ENCODE results near the gene ZBTB7A.
A peak's percentile ranks its signal among the peaks of the same experiment; 100 is the strongest.

The ZBTB7A gene

DNA sequence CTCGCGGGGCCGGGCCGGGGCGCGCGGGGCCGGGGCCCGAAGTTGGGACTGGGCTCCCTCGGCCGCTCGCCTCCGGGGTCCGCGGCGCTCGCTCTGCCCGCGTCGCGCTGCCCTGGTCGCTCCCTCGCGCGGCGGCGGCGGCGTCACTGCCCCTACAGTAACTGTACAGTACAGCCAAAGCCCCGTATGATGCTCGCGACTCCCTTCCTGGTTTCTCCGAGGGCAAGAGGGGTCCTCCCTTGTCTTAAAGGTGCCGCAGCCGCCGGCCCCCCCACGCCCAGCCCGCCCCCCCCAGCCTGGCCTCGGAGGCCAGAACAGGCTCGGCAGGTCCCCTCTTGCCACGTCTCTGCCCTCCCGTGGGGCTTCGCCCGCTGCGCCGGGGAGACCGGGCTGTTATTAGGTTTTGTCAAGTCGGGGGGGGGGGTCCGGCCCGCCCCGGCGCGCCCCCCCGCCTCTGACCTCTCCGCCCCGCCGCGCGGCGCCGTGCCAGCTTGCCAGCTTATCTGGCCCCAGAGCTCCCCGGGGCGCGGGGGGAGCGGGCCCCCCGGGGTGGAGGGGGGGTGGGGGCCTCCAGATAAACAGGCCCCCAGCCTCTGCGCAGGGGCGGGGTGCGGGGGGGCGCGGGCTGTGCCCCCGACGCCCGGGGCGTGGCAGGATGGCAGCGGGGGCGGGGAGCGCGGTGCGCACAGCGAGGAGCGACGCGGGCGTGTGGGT is at the start of gene ZBTB7A:
Gene ZBTB7A, minus strand, starts transcription at position 218 of the 714 bp plus-strand sequence. CDS start 11,667 bp downstream, outside the sequence.
- peak in 46 of 51 donors; percentile 18 to 84 (median 64) for DNase-seq

DNA sequence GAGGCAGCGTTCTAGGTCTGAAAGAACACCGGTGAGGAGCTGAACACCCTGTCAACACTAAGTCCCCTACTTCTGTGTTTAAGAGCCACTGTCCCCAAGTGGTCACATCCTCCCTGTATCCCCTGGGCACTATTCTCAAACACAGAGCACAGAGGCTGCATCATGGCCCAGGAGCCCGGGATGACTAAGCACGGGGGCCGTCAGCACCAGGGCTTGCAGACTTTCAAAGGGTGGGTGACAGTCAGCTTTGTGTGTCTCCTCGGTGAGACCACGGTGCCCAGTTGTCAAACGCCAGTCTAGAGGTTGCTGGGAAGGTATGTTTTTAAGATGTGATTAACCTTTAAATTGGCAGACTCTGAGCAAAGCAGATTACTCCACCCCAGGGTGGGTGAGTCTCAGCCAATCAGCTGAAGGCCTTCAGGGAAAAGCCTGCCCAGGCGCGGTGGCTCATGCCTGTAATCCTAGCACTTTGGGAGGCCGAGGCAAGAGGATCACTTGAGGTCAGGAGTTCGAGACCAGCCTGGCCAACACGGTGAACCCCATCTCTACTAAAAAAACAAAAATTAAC is 49.2 kb upstream of the ZBTB7A start:
- DNase-seq: peak in 2 of 51 donors; percentile 42 to 58

DNA sequence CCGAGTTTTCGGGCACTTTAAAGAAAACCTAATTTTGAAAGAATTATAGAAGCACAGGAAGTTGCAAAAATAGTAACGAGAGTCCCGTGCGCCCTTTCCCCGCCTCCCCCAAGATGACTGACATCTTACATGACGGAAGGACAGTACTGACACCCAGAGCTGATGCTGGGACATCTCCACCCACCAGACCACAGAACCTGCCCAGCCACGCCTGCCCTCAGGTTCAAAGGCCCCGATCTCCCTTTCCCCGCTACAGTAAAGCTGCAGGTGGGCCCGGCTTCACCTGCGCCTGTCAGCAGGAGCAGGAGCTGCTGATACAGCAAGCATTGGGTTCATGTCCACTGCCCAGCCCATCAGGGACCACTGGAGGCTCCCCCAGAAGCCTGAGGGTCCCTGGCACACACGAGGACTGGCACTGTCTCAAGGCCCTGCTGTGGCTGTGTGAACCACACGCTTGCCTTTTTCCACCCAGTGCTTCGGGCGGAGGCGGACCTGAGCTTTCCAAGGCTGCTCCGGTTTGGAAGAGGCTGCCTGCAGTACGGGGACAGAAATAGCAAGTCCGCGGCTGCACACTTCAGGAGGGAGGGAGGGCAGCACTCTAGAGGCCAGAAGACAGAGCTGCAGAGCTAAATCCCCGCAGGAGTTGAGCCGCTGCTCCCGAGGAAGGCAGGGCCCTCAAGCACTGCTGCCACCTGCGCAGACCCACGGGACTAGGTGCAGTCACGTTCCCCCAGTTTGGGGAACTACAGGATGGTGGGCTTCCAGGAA is 48.5 kb upstream of the ZBTB7A start:
- peak in 10 of 51 donors; percentile 0 to 36 (median 26) for DNase-seq

DNA sequence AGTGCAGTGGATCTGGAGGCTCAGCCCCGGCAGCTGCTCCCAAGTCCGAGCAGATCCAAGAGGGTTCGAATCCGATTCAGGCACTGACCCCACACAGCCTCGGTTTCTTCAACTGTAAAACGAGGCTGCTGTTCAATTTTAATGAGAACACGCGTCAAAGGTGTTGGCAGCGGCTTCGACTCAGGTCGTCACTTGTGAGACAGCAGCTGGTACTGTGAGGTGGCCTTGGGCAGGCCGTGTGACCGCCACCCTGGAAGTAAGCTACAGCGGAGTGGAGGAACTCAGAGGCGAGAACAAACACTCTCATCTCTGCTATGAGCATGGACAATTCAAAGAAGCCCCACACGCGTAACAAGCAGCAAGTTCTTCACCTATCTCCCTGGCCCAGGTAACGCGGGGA is 47.5 kb upstream of the ZBTB7A start:
- no peak for DNase-seq

DNA sequence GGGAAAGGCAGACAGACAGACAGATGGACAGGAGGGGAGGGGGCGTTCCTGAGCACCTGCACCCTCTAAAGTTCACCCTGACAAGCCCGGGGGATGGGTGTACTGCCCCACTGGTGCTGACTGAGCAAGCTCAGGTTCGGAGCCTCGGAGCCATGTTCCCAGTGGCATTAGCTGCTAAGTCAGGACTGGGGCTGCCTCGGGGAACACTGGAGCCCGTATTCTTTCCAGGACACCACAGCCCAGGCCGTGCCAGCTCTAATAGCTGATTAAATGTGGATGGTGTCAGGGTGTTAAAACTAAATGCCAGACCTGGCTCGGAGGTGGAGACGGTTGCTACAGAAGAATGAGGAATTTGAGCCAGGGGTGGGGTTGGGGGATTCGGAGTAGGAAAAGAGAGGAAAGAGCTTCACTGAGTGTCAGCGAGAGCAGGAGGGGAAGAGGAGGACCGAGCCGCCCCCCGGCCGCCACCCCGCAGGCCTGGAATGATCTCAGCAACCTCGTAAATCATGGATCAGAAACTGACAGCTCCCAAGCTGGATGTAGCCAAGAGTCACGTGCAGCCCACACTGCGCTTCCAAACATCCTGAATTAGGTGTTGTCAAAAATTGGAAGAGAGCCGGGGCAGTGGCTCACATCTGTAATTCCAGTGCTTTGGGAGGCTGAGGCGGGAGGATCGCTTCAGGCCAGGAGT is 46.8 kb upstream of the ZBTB7A start:
- DNase-seq: no peak

DNA sequence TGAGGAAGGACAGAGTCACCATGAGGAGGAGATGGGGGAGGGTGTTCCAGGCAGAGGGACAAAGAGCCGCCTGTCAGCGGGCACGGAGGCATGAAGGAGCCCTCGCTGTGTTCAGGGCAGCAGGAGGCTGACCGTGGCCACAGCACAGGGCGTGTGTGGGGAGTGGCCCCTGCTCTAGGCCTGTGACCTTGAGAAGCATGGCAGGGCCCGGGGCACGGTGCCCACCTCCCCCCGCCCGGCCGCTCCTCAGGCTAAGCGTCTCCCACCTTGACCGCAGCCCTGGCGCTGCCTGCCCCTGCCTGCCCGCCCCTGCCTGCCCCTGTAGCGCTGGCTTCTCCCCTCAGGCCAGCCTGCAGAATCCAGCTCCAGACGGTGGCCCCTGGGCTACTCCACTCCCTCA is 45.7 kb upstream of the ZBTB7A start:
- no peak for DNase-seq

DNA sequence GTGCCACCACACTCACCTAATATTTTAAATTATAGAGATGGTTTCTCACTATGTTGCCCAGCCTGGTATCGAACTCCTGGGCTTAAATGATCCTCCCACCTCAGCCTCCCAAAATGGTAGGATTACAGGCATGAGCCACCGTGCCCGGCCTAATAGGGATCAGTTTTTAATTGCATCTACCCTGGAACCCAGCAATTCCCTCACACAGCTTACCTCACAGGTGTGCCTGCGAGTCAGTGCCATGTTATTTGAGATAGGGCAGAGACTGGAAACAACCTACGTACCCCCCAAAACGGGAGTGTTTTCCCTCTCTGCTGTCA is 42.9 kb upstream of the ZBTB7A start:
- DNase-seq: no peak

DNA sequence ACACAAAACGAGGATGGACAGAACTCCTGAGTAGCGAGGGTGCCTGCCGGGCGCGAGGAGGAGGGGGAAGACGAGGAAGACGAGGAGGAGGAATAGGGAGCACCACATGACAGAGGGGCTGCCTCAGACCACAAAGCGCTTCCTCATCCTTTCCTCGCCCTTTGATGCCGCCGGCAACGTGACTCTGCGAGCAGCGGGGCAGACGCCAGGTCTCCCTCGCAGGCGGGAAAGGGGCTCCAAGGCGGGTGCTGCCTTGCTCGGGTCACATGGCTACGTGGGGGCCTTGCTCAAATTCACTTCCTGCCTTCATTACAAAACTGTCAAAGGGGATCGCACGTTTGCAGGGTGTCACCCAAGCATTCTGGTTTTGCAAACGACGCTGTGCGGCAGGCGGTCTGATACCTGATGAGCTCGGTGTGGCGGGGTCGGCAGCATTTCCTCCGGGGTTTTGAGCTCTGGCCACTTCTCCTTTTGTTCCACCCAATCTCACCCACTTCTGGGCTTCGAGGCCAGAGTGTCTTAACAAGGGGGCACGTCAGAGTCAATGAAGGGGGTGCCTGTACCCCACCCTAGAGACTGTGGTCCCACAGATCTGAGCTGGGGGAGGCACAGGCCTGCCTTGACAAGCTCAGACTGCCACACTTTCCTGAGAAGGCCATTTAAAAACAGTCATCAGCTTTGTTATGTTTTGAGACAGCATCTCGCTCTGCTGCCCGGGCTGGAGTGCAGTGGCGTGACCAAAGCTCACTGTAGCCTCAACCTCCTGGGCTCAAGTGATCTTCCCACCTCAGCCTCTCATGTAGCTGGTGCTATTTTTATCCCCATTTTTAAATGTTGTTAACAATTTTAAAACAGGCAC is 42.3 kb upstream of the ZBTB7A start:
- DNase-seq: no peak

DNA sequence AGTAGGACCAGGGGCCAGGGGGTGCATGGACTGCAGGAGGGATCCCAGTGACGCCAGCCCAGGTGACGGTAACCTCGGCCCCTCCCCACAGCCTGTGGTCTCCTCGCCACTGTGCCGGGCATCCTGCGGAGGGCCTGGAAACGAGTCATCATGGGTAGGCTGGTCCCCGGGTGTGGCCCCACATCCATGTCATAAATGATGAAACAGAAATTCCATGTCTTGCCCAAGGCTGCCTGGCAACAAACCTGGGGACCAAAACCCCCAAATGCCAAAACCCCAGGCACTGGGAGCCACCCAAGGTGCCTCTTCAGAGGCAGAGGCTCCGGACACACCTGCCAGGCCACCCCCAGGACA is 36.4 kb upstream of the ZBTB7A start:
- DNase-seq: no peak

DNA sequence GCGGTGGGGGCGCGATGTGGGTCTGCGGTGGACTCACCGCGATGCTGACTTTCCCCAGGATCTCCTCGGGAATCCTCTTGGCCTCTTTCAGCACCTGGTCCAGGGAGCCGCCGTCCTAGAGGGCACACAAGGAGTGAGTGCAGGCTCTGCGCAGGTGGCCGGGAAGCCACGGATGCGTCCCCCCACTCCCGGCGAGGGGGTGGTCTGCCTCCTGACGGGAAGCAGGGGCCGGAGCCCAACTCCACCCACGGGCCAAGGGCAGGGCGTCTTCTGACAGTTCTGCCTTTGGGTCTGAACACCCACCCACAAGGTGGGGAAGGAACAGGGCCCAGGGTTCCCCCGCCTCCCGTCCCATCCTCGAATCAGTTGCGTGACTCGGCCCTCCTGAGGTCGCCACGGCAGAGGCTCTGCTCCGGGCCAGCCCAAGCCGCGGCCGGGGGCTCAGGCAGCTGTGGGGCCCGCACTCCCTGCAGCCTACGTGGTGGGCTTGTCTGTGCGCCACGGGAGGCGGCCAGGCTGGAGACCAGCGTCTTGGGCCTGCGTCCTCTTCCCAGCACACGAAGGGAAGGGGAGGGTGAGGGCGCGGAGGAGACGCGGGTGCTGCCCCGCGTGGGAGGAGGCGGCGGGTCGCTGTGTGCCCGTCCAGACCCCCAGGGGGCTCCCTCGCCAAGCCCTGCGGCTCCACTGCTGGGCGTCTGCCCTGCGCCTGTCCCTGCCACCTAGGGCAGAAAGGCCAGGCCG is 35.8 kb upstream of the ZBTB7A start:
- DNase-seq: no peak

DNA sequence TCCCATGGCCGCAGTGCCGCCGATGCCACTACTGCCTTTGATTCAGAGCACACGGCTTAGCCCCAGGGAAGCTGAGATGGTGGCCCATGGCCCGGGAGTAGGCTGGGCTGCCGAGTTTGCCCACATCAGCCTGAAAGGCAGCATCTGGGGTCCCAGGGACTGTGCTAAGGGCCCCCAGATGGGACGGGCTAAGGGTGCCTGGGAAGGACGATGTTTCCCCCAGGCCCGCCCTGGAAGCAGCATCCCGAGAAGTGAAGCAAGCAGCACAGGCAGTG is 34.7 kb upstream of the ZBTB7A start:
- no peak for DNase-seq

DNA sequence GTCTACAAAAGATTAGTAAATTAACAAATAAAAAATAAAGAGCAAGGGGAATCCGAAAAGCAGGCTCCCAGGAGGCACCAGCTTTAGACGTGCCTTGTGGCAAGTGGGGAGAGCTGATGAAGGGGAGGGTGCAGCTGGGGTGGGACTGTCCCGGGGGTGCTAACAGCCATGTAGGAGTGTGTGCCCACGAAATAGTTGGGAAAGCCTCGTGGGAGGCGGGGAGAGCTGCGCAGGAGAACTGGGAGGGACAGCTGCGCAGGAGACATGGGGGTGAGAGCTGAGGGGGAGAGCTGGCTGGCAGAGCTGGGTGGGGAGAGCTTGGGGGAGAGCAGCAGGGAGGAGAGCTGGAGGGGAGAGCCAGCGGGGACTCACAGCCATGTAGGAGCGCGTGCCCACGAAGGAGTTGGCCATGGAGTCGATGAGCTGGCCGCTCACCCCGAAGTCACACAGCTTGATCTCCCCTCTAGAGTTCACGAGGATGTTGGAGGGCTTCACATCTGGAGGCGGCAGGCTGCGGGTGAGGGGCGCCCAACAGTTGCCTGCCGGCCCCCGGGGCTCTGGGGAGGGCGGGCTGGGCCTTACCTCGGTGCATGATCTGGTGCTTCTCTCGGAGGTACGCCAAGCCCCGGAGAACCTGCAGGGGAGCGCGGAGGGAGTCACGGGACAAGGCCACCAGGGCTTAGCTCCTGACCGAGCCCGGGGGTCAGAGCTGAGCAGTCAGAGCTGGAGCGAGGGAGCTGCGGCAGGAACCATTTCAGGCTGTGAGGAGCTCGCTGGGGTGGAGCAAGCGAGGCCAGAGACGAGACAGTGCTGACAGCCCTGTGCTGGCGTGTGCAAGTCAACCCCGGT is 34.2 kb upstream of the ZBTB7A start:
- no peak for DNase-seq

DNA sequence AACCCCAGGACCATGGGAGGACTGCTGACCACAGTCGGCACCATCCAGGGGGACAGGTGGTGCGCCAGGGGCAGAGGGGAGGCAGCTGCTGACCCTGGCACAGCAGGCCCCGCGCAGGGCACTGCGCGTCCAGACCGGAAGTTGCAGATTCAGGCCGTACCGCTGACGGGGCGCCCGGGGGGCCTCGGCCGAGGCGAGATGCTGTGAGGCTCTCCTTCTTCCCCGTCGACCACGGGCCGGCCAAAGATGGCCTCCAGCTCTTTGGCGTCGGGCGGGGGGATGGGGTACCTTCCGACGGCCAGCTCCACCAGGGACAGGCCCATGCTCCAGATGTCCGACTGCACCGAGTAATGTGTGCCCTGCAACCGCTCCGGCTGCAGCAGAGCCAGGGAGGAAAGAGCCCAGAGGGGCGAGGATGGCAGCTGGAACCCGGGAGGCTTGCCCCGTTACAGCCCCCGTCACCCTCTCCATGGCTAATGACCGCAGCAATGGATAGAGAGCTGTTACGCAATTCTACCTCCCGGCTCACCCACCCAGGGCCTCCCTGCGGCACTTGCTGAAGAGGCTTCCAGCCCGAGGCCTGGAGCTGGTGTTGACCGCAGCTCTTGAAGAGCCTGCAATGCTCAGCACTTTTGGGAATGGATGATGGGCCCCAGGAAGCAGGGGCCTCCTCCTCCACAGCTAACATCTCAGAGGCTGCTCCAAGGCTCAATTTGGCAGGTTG is 32.5 kb upstream of the ZBTB7A start:
- no peak for DNase-seq

DNA sequence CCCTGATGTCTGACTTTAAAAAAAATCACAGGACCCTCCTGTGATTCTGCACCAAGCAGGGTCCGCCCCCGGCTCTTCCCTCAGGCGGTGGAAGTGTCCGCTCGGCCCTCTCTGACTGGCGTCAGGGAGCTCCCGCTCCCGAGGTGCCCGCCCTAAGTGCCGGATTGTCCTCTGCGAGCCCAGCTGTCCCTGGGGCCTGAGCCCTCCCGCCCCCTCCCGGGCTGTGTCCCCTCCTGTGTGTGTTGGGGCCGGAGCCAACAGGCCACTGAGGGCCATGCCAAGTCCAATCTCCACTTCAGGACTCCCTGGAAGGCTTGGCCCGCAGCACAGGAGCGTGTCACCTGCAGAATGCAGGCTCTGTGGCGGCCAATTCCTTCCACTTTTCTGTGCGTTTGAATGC is 31.8 kb upstream of the ZBTB7A start:
- DNase-seq: peak in 29 of 51 donors; percentile 5 to 69 (median 36)

DNA sequence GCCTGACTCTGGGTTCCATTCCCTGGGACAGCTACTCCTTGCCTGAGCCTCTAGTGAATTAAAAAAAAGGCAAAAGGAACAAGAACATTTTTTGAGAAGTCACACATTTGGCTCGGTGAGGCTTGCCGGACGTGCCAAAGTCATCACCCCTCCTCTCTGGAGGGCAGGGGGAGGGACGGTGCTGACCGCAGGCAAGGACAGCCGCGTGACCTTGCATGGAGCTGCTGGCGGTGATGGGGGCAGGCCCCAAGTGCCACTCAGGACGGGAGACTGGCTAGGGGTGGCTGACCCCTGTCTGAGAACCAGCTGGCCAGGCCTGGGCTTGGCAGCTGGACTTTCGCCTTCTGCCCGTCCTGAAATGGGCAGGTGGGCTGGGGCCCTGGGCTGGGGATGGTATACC is 30.8 kb upstream of the ZBTB7A start:
- DNase-seq: peak in 2 of 51 donors; percentile 3 to 20

DNA sequence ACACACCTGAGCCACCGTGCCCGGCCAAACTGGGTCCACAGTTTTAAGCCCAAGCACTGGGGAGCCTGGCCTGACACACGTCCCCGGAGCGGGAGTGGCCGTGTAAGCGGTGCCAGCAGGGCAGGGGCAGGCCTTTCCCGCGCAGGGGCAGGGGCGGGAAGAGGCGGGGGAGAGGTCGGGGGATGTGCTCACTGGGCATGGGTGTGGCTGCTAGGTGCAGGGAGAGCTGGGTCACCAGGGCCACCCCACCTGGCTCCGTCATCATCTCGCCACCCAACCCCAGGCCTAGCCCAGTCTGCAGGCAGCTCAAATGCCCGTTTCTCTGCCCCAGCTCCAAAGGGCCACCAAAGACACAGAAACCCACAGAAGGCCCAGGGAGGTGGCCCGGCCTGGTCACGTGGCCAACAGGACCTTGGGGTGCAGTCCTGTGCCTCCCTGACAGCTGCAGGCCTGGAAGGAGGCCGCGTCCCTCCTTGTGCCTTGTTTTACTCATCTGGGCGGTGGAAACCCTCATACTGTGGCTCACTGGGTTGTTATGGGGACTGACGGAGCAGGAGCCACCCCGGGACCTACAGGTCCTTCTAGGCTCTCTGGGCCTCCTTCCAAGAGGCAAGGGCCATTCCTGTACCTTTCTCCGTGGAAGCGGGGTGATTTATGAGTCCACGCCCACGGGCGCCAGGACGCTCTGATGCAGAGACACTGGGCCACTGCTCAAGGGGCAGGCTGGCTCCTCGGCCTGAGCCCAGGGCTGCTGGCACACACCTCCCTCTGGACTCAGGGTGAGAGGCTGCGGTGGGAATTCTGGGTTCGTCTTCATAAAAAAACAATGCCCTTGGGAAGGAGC is 29.6 kb upstream of the ZBTB7A start:
- DNase-seq: no peak

DNA sequence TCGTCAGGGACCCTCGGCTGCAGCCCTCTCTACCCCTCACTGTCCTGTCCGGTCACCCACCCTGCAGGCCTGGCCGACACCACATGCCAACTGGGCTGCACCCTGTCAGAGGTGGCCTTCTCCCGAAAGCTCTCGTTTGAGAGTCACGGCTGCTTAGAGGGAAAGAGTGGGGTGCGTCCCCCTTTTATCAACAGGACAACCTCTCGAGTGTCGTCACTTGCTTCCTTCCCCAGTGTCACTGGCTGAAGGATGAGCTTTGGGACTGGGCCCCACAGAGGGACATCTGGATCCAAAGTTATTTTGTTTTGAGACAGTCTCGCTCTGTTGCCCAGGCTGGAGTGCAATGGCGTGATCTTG is 28.8 kb upstream of the ZBTB7A start:
- no peak for DNase-seq

DNA sequence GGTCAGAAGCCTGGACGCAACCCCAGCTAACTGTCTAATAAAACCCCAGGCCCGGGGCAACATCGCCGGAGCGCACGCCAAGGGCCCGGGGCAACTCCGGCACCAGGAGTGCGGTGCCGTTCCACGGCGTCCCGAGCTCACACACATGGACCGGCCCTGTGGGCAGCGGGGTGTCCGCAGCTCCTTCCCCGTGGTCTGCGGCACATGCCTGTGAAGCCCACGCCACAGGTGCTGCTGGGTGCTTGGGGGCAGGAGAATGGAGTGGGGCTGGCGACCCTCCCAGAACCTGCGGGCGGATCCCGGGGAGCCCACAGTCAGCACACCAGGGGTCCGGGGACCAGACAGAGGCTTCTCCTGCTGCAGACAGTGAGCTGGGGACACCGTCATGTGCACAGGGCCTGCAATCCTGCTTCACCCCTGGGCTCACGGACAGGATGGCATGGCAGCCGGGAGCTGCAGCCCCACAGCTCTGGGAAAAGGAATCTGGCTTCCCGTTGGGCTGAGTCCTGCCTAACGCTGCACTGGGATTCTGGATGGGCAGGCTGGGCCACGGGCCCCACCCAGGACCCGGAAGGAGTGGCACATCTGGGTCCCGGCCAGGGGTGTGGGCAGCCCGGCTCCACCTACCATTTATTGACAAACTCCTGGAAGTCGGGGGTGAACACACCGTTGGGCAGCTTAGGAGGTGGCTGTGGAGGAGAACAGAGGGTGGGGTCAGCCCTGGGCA is 28.2 kb upstream of the ZBTB7A start:
- no peak for DNase-seq

Data from hypothalamus (tissue), 51 donors.